GM19372 (cell line): Measurements from ENCODE around the gene RNFT2.

ENCODE experiments used
- ATAC-seq: cut with Tn5 transposase; IDR thresholded peaks from one replicate; pipeline ENCODE4 v1.9.1; 2021; ENCODE audit warnings: mild to moderate bottlenecking, low read depth, moderate library complexity; ENCODE audit not compliant: unreplicated experiment

Gene RNFT2

DNA sequence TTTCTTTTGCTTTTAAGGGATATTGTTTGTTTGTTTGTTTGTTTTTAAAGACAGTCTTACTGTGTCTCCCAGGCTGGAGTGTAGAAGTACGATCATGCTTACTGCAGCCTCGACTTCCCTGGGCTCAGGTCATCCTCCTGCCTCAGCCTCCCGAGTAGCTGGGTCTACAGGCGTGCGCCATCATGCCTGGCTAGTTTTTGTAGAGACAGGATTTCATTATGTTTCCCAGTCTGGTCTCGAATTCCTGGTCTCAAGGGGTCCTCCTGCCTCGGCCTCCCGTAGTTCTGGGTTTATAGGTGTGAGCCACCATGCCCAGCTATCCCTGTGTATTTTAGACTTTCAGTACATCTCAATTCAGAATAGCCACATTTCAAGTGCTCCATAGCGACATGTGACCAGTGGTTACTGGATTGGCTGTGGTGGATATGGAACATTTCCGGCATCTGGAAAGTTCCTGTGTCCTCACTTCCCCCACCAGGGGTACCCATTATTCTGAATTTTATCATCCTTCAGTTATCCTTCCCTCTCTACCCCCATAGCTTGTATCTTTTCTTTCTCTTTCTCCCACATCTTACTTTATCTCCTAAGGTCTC, 82.0 kb downstream of the RNFT2 start:
- no peak for ATAC-seq

DNA sequence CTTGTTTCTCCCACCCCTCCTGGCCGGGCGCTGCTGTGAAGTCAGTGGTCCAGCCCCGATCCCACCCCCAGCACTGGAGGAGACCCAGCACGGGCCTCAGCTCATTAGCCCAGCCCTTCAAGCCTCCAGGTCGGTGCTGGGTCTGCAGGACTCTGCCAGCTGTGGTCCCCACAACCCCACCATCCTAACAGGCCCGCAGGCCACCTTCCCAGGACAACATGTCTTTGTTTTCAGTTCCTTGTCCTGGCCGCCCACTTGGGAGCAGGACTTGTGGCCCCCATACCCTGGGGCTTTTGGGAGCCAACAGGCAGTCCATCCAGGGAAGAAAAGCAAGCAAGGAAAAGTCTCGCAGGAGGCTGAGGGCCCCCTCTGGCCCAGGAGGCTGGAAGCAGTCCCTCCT, 83.2 kb downstream of the RNFT2 start:
- ATAC-seq, result no peak

DNA sequence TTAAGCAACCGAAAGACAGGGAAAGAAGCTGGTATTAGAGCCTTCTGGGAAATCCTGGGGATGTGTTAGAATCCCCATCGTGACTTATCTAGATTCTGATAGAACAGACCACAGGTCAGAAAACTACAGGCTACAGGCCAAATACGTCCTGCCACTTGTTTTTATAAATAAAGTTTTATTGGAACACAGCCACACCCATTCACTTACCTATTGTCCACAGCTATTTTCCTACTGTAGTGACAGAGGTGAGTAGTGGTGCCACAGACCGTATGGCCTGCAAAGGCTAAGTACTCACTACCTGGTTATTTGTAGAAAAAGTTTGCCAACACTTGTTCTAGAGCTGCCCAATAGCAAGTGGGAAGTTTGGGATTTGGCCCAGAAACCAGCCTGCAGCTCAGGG, 89.3 kb downstream of the RNFT2 start:
- no peak for ATAC-seq

GRCh38 chr12:116832353-116832752, 94.2 kb downstream of the RNFT2 start:
- no peak for ATAC-seq

DNA sequence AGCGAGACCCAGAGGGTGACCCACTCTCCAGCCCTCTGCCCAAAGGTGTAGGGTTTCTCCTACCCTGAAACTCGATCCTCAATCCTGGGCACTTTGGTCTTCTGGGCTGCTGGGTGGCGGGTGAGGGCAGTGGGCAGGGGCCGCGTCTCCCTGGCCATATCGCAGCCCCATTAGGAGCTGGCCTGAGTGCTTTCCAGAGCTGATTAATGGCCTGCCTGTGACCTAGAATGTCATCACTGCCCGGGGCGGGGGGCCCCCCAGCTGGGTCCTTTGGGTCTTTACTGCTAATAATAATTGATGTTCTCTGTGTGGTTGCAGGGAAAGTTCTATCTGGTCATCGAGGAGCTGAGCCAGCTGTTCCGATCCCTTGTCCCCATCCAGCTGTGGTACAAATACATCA, 95.4 kb downstream of the RNFT2 start:
- no peak for ATAC-seq

DNA sequence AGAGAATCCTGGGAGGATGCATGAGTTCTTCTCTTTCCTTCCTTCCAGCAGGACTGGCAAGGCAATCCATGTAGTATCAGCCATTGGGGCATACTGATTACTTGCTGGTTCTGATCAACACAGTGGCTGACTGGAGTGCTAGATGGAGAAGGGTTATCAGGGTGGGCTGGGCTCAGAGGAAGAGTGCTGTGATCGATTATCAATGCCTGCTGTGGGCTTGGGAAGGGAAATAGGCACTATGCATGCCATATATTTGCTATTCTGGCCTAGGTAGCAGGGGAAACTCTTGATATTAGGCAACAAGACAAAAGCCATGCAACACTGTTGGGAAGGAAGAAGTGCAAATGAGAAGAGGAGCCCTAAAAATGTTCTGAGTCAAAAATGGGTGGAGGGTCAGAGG, 97.4 kb downstream of the RNFT2 start:
- ATAC-seq, result no peak

- no peak for ATAC-seq
These were observed 99.0 kb downstream of the RNFT2 start for GRCh38 chr12:116837097-116837496.

DNA sequence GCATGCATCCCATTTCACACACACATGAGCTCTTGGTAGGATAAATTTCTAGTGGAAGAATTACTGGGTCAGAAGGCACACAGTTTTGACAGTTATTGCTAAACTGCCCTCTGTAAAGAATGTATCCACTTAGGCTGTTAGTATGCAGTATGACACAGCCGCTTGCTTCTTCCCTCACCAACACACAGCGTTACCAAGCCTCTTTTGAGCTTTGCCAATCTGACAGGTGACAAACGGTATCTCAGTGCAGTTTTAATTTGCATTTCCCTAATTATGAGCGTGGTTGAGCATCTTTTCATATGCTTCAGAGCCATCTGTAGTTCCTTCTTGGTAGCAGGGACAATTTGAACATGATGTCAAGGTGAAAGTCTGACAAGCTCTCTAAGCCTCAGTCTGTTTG, 100.2 kb downstream of the RNFT2 start:
- no peak for ATAC-seq

DNA sequence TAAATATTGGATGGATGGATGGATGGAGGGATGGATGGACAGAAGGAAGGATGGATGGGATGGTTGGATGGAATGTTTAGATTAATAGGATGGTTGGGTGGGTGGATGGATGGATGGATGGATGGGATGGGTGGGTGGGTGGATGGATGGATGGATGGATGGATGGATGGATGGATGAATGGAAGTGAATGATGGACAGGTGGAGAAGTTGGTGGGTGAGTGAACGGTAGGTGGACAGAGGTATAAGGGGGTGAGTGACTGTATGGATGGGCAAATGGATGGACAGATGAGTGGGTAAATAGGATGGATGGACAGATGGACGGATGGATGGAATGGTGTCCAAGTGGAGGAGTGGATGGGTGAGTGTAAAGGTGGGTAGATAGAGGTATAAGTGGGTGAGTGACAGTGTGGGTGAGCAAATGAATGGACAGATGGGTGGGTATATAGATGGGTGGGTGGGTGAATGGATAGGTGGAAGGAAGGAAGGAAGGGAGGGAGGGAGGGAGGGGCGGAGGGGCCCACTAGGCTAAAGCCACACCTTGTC, 101.2 kb downstream of the RNFT2 start:
- no peak for ATAC-seq

GRCh38 chr12:116843085-116843484, 105.0 kb downstream of the RNFT2 start:
- ATAC-seq, result no peak

GRCh38 chr12:116849216-116849615, 111.1 kb downstream of the RNFT2 start:
- no peak for ATAC-seq

DNA sequence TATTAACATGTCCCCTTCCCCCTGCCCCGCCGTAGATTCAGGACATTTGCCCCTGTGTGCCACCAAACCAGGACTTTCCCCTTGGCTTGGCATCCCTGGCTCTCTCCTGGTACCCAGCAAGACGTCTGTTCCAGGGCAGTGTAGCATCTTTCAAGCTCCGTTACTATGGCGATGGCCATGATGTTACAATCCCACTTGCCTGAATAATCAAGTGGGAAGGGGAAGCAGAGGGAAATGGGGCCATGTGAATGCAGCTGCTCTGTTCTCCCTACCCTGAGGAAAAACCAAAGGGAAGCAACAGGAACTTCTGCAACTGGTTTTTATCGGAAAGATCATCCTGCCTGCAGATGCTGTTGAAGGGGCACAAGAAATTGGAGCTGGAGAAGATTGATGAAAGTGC, 114.2 kb downstream of the RNFT2 start:
- no peak for ATAC-seq

DNA sequence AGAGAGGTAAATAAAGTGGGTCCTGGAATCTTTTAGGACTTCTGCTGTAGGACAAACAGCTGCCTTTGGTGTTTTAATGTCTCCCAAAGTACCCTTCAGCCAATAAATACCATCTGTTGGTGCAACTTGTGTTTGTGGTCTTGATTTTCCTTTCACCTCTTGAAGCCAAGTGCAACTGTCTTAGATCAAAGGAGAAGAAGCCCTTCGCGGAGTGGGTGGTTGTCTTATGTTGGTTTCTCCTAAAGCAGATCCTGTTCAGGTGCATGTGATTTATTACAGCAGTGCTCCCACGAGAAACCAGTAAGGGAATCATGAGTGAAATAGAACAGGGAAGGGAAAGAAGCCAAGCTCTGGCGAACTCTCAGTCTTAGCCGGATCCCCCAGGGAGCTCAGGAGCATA, 115.4 kb downstream of the RNFT2 start:
- ATAC-seq, result no peak

GRCh38 chr12:116855744-116856470, 117.8 kb downstream of the RNFT2 start:
- no peak for ATAC-seq

GRCh38 chr12:116856729-116857128, 118.6 kb downstream of the RNFT2 start:
- no peak for ATAC-seq

GRCh38 chr12:116859079-116859478, 121.0 kb downstream of the RNFT2 start:
- no peak for ATAC-seq

- no peak for ATAC-seq
These were observed 122.1 kb downstream of the RNFT2 start for GRCh38 chr12:116860263-116860662.

- peak; percentile 84 for ATAC-seq
These were observed 123.2 kb downstream of the RNFT2 start for GRCh38 chr12:116861320-116861719.

DNA sequence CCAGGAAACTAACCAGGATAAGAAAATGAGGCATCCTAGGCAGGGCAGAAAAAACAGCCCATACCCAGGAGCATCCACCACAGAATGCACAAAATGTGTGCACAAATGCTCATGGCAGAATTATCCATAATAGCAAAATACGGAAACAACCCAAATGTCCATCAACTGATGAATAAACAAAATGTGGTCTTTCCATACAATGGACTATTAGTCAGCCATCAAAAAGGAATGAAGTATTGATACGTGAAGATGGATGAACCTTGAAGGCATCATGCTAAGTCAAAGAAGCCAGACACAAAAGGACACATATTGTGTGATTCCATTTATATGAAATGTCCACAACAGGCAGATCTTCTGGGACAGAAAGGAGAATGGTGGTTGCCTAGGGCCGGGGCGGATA, 124.1 kb downstream of the RNFT2 start:
- no peak for ATAC-seq

DNA sequence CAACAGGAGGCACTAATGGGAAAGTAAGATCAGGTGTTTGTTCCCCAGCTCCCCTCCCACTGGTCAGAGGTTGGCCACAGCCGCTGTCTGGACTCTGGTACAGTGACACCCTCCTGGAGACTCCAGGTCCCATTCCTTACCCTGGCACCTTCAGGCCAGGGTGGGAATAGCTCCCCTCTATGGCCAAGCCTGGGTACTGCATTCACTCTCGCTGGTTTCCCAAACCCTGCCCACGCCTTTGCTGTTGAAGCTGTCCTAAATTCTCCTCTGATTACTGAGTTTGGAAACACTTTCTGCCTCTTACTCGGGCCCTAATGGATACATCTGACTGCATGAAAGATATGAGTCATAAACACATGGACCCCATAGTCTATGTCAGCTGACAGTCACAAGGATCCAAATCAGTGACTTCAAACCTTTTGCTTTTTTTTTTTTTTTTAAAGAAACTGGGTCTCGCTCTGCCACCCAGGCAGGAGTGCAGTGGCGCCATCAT, 125.2 kb downstream of the RNFT2 start:
- no peak for ATAC-seq

- no peak for ATAC-seq
These were observed 126.5 kb downstream of the RNFT2 start for GRCh38 chr12:116864371-116865160.
